HepG2 (cell line): ENCODE measurements around the gene IMP3. TPM values are rescaled to one million over a fixed set of nuclear protein-coding genes. Genes with fewer than 3 reads are reported as not detected.

Experiments used
- ATAC-seq: fragments of 200-7000 bp; cut with Tn5 transposase; 3 replicates; pipeline ENCODE4 v1.9.1; 2020; ENCODE audit warnings: mild to moderate bottlenecking, moderate library complexity
- BruUV-seq: library from RNA; stranded (reverse); fragments of 400-500 nt; replicated peaks from 2 replicates; lab custom pipeline; 2021; lab: Mats Ljungman, UMichigan
- CTCF ChIA-PET: fragments of 300-600 bp; formaldehyde crosslinking; extraction: SDS; loops from one replicate; lab custom pipeline; 2021; ENCODE audit warnings: low total read pairs, inconsistent platforms, low intra/inter-chr PET ratio; lab: Yijun Ruan, JAX
- POLR2A ChIA-PET: fragments of 350-600 bp; sonication (Branson Sonifier 250); formaldehyde crosslinking; loops from one replicate; lab custom pipeline; 2020; ENCODE audit warnings: antibody characterized with exemption, inconsistent platforms; lab: Yijun Ruan, JAX
- DNase-seq: peaks from one replicate; pipeline ENCODE4 v3.0.0-alpha.2; 2015; ENCODE audit warnings: low spot score
- FAIRE-seq: peaks from 3 replicates; lab custom pipeline; 2011; peaks lifted over from hg19 to GRCh38; lab: Jason Lieb, UNC
- H2AFZ ChIP-seq: one replicate; pipeline ENCODE4 v1.6.1; 2011; ENCODE audit warnings: low read length, inconsistent platforms
- H3K27ac ChIP-seq: fragments of 300-600 bp; 3 replicates; pipeline ENCODE4 v1.8.0; 2011; ENCODE audit warnings: mixed run types, mild to moderate bottlenecking, mixed read lengths, low read length, inconsistent platforms; ENCODE audit not compliant: insufficient read depth; ENCODE audit errors: extremely low read length
- H3K27me3 ChIP-seq, 2 experiments: fragments of 200-600 bp in 1 of 2; 2 replicates in 1 of 2; 3 replicates in 1 of 2; pipeline versions ENCODE4 v1.6.0 to v1.8.0; 2011; ENCODE audit warnings: low read length in 2 of 2, mild to moderate bottlenecking in 2 of 2, moderate library complexity in 2 of 2, inconsistent platforms in 1 of 2; ENCODE audit not compliant: insufficient read depth in 2 of 2, control insufficient read depth in 1 of 2
- H3K36me3 ChIP-seq, 2 experiments: fragments of 200-600 bp in 1 of 2; replicated peaks in 1 of 2; 2 replicates in 1 of 2; 3 replicates in 1 of 2; pipeline versions ENCODE4 v1.5.1 to v1.8.0; 2011; ENCODE audit warnings: low read length in 2 of 2, inconsistent platforms in 1 of 2; ENCODE audit not compliant: insufficient read depth in 2 of 2, control insufficient read depth in 1 of 2
- H3K4me1 ChIP-seq: 2 replicates; pipeline ENCODE4 v1.5.1; 2012; ENCODE audit warnings: low read length, inconsistent platforms; ENCODE audit not compliant: insufficient read depth
- H3K4me2 ChIP-seq: 2 replicates; pipeline ENCODE4 v1.6.0; 2011; ENCODE audit warnings: low read depth, low read length, inconsistent platforms
- H3K4me3 ChIP-seq, 3 experiments: fragments of 200-600 bp in 1 of 3; sonication (generic), shearing (Covaris generic) in 1 of 3; replicated peaks in 1 of 3; 2 replicates each; pipeline ENCODE4 v1.5.1; 2011 to 2016; ENCODE audit warnings: low read length in 3 of 3, inconsistent platforms in 2 of 3, low read depth in 2 of 3, mild to moderate bottlenecking in 2 of 3, control low read depth in 1 of 3, mixed read lengths in 1 of 3; ENCODE audit not compliant: insufficient read depth in 1 of 3
- H3K79me2 ChIP-seq: one replicate; pipeline ENCODE4 v1.6.1; 2011; ENCODE audit warnings: low read length, inconsistent platforms; ENCODE audit not compliant: insufficient read depth
- H3K9ac ChIP-seq: 2 replicates; pipeline ENCODE4 v1.6.0; 2011; ENCODE audit warnings: mild to moderate bottlenecking, low read depth, low read length, inconsistent platforms; ENCODE audit not compliant: insufficient read depth
- H3K9me3 ChIP-seq: 2 replicates; pipeline ENCODE4 v1.5.1; 2012; ENCODE audit warnings: mild to moderate bottlenecking, low read length
- H4K20me1 ChIP-seq: 2 replicates; pipeline ENCODE4 v1.6.0; 2011; ENCODE audit warnings: inconsistent platforms, mild to moderate bottlenecking, low read length, moderate library complexity; ENCODE audit not compliant: insufficient read depth
- BHLHE40 ChIP-seq: IDR thresholded peaks from 2 replicates; pipeline ENCODE4 v1.6.1; 2011; ENCODE audit warnings: low read length, improper control_type of control experiment
- HDAC1 ChIP-seq: sonication (generic); formaldehyde crosslinking; IDR thresholded peaks from 2 replicates; pipeline ENCODE4 v1.5.1; 2020; ENCODE audit warnings: mild to moderate bottlenecking, missing genetic modification reagents
- HDAC6 ChIP-seq: fragments of 200-600 bp; sonication (generic); IDR thresholded peaks from 2 replicates; pipeline ENCODE4 v1.7.0; 2017; ENCODE audit warnings: mild to moderate bottlenecking, antibody characterized with exemption, low read length, low read depth
- HNF4G ChIP-seq, 2 experiments: sonication (generic) in 1 of 2; formaldehyde crosslinking in 1 of 2; IDR thresholded peaks; 2 replicates each; pipeline versions ENCODE4 v1.4.0 to v1.6.1; 2011 to 2020; ENCODE audit warnings: borderline replicate concordance in 2 of 2, low read depth in 2 of 2, mild to moderate bottlenecking in 2 of 2, low read length in 1 of 2, missing genetic modification reagents in 1 of 2, moderate library complexity in 1 of 2
- MTA3 ChIP-seq: sonication (generic); formaldehyde crosslinking; IDR thresholded peaks from 2 replicates; pipeline ENCODE4 v1.4.0; 2020; ENCODE audit warnings: missing genetic modification reagents
- NR2F6 ChIP-seq, 2 experiments: IDR thresholded peaks; 2 replicates each; pipeline ENCODE4 v1.6.1; 2016; ENCODE audit warnings: antibody characterized with exemption in 1 of 2, mild to moderate bottlenecking in 1 of 2
- SMAD9 ChIP-seq: sonication (generic); formaldehyde crosslinking; IDR thresholded peaks from 2 replicates; pipeline ENCODE4 v1.5.1; 2020; ENCODE audit warnings: mild to moderate bottlenecking, missing genetic modification reagents
- SNAI1 ChIP-seq: sonication (generic); formaldehyde crosslinking; IDR thresholded peaks from 2 replicates; pipeline ENCODE4 v1.5.0; 2020; ENCODE audit warnings: mild to moderate bottlenecking, missing genetic modification reagents, borderline replicate concordance
- ZBTB21 ChIP-seq: sonication (generic); formaldehyde crosslinking; IDR thresholded peaks from 2 replicates; pipeline ENCODE4 v1.4.0; 2020; ENCODE audit warnings: missing genetic modification reagents
- ZMAT3 ChIP-seq: sonication (generic); formaldehyde crosslinking; conservative IDR thresholded peaks from 2 replicates; pipeline ENCODE4 v1.7.0; 2021; ENCODE audit warnings: missing genetic modification reagents
- ZNF850 ChIP-seq: sonication (generic); formaldehyde crosslinking; conservative IDR thresholded peaks from 2 replicates; pipeline ENCODE4 v1.9.0; 2021; ENCODE audit warnings: mild to moderate bottlenecking, missing genetic modification reagents
- WGBS: methylation state at CpG from one replicate; pipeline ENCODE4 v1.1.6; 2017; ENCODE audit warnings: low lambda C conversion rate; 5-methylcytosine and 5-hydroxymethylcytosine counted together
- in situ Hi-C: cut with HindIII; loops from 2 replicates; pipeline ENCODE4 v1.10.0; 2017; ENCODE audit warnings: low pct_unique_long_range_greater_than_20kb; ENCODE audit not compliant: extremely low pct_ligation_motif_present
- intact Hi-C: fragments of 100-400 bp; cut with micrococcal nuclease; formaldehyde crosslinking; loops from one replicate; pipeline ENCODE4 v1.10.0; 2022; ENCODE audit not compliant: unreplicated experiment
- polyA plus RNA-seq, 8 experiments: library from polyadenylated mRNA; depleted of rRNA in 3 of 8; stranded (reverse) in 7 of 8; unstranded in 1 of 8; fragments of >200 nt; fragmentation: Illumina TruSeq in 4 of 8; extraction: Trizol in 4 of 8; gene quantifications; 2 replicates each; pipeline versions ENCODE4 v1.2.1 to v1.2.3, GENCODE V29; 2011 to 2016; ENCODE audit warnings: low read depth in 4 of 8, missing spikeins in 1 of 8, mixed read lengths in 1 of 8; ENCODE audit not compliant: insufficient read depth in 1 of 8
- total RNA-seq, 5 experiments: library from RNA; depleted of rRNA; stranded (reverse); fragments of >200 nt; fragmentation: Illumina TruSeq; extraction: Trizol; gene quantifications; 2 replicates each; pipeline ENCODE4 v1.2.3, GENCODE V29; 2016; ENCODE audit warnings: low read depth in 1 of 5
- TF ChIP-seq, protein P1 (sequence below): IDR thresholded peaks from 2 replicates; pipeline ENCODE4 v1.6.1; 2012; ENCODE audit warnings: inconsistent platforms
- TF ChIP-seq, protein P2 (sequence below): sonication (generic); formaldehyde crosslinking; IDR thresholded peaks from one replicate; pipeline ENCODE4 v1.5.1; 2020; ENCODE audit warnings: mild to moderate bottlenecking, missing genetic modification reagents; ENCODE audit errors: not compliant biosample characterization
- TF ChIP-seq, protein P3 (sequence below): sonication (generic); formaldehyde crosslinking; IDR thresholded peaks from 2 replicates; pipeline ENCODE4 v1.8.1; 2023; ENCODE audit warnings: missing genetic modification reagents, inconsistent platforms, borderline replicate concordance

The IMP3 gene
- total and polyA plus RNA-seq, 2 of the 13 experiments (the other 11 are each of a cell fraction or from before 2014, with no cell fraction given): 38.3 to 143 TPM

DNA sequence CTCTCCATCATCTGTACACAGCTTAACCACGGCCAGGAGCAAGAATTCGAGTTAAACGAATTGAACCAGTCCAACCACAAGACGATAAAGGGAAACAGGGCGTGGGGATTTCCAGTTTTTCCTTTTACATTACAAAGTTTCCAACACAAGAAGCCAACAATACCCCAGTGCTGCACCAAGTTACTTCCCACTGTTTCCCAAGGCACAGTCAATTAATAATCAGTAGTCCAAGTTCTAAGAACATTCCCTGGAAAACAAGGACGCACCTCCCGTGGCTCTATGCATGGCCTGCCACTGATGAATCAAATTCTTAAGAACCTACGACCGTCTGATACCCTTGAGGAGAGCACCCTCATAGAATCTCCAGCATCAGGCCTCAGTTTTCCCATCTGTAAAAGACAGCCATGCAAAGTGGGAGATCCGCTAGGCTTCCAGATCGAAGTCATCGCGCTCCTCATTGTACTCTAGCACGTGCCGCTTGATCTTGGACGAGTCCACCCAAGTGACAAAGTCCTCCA, 774 bp downstream of the IMP3 start:
- ChIA-PET POLR2A (interaction anchor here (0.9 to 6.9 kb wide), 23 partner anchors 8 to 310 kb away, joined by 3 to 47 read pairs (median 8); partner anchors contain the start of genes COMMD4, MAN2C1, SIN3A and SNUPN), CTCF (interaction anchor here (1.6 kb wide), 1 partner anchor 44 kb away, joined by 11 read pairs; no protein-coding TSS in a partner anchor)
- WGBS: 1% methylated on average over 13 of the region's 16 CpGs
- Histone ChIP-seq H3K9me3 (no peaks in the 10 kb centered on the region), H3K4me1 (peaks cover 32% of the 10 kb centered on the region), H3K27ac (peak overlapping the region; percentile 94), H3K4me3 (peak overlapping the region; percentile 77 to 94 (median 87)), H3K9ac (peak overlapping the region; percentile 93), H3K4me2 (peak overlapping the region; percentile 90), H3K27me3 (peaks cover 0 to under 1% of the 10 kb centered on the region in 2 experiments; a peak in 1 of 5 replicates), H2AFZ (no peak overlapping the region), H3K79me2 (peaks cover 29% of the 10 kb centered on the region), H4K20me1 (no peaks in the 10 kb centered on the region; the same call in 1 of the 2 replicates), H3K36me3 (0 out of 5 replicates have a peak, but pooled peaks cover 0 to 3% of the 10 kb centered on the region in 2 experiments)
- in situ Hi-C loops (no loop called here), intact Hi-C loops (no loop called here)
- ATAC-seq: no peak
- no peak for DNase-seq
- no peak for FAIRE-seq
- BruUV-seq: TSS peak; percentile 70
- 0 out of 2 replicates have a peak, but pooled peaks have one; percentile 26 for TF ChIP-seq SMAD9
- TF ChIP-seq ZMAT3 (CRISPR knock-in tag): no peak
- TF ChIP-seq NR2F6 (IDR thresholded peaks at IDR 0.05): no peak
- TF ChIP-seq NR2F6 (CRISPR knock-in tag; IDR thresholded peaks at IDR 0.05): 0 out of 2 replicates have a peak, but pooled peaks have one; percentile 3
- TF ChIP-seq, protein P1, sequence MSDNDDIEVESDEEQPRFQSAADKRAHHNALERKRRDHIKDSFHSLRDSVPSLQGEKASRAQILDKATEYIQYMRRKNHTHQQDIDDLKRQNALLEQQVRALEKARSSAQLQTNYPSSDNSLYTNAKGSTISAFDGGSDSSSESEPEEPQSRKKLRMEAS: peak; percentile 83; the same call in 1 of the 2 replicates
- 0 out of 2 replicates have a peak, but pooled peaks have one; percentile 46 for TF ChIP-seq ZNF850 (CRISPR knock-in tag)
- peak; percentile 29; the same call in 1 of the 2 replicates for TF ChIP-seq ZBTB21 (CRISPR knock-in tag)
- TF ChIP-seq HDAC1 (CRISPR knock-in tag): no peak
- TF ChIP-seq HNF4G (IDR thresholded peaks at IDR 0.05; ENCODE audit: borderline replicate concordance, low read depth, low read length): peak; percentile 26; the same call in 1 of the 2 replicates
- TF ChIP-seq HNF4G (CRISPR knock-in tag; IDR thresholded peaks at IDR 0.05; ENCODE audit: borderline replicate concordance, low read depth): no peak
- TF ChIP-seq MTA3: no peak
- no peak for TF ChIP-seq SNAI1
- peak; percentile 94 for TF ChIP-seq BHLHE40
- TF ChIP-seq, protein P2, sequence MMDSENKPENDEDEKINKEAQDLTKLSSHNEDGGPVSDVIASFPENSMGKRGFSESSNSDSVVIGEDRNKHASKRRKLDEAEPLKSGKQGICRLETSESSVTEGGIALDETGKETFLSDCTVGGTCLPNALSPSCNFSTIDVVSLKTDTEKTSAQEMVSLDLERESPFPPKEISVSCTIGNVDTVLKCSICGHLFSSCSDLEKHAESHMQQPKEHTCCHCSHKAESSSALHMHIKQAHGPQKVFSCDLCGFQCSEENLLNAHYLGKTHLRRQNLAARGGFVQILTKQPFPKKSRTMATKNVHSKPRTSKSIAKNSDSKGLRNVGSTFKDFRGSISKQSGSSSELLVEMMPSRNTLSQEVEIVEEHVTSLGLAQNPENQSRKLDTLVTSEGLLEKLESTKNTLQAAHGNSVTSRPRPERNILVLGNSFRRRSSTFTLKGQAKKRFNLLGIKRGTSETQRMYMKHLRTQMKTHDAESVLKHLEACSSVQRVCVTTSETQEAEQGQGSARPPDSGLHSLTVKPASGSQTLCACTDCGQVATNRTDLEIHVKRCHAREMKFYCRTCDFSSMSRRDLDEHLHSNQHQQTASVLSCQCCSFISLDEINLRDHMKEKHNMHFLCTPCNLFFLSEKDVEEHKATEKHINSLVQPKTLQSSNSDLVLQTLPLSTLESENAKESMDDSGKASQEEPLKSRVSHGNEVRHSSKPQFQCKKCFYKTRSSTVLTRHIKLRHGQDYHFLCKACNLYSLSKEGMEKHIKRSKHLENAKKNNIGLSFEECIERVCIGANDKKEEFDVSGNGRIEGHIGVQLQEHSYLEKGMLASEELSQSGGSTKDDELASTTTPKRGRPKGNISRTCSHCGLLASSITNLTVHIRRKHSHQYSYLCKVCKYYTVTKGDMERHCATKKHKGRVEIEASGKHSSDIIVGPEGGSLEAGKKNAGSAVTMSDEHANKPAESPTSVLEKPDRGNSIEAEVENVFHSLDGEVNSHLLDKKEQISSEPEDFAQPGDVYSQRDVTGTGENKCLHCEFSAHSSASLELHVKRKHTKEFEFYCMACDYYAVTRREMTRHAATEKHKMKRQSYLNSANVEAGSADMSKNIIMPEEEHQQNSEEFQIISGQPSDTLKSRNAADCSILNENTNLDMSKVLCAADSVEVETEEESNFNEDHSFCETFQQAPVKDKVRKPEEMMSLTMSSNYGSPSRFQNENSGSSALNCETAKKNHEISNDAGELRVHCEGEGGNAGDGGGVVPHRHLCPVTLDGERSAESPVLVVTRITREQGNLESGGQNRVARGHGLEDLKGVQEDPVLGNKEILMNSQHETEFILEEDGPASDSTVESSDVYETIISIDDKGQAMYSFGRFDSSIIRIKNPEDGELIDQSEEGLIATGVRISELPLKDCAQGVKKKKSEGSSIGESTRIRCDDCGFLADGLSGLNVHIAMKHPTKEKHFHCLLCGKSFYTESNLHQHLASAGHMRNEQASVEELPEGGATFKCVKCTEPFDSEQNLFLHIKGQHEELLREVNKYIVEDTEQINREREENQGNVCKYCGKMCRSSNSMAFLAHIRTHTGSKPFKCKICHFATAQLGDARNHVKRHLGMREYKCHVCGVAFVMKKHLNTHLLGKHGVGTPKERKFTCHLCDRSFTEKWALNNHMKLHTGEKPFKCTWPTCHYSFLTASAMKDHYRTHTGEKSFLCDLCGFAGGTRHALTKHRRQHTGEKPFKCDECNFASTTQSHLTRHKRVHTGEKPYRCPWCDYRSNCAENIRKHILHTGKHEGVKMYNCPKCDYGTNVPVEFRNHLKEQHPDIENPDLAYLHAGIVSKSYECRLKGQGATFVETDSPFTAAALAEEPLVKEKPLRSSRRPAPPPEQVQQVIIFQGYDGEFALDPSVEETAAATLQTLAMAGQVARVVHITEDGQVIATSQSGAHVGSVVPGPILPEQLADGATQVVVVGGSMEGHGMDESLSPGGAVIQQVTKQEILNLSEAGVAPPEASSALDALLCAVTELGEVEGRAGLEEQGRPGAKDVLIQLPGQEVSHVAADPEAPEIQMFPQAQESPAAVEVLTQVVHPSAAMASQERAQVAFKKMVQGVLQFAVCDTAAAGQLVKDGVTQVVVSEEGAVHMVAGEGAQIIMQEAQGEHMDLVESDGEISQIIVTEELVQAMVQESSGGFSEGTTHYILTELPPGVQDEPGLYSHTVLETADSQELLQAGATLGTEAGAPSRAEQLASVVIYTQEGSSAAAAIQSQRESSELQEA (CRISPR knock-in tag): no peak
- TF ChIP-seq, protein P3, sequence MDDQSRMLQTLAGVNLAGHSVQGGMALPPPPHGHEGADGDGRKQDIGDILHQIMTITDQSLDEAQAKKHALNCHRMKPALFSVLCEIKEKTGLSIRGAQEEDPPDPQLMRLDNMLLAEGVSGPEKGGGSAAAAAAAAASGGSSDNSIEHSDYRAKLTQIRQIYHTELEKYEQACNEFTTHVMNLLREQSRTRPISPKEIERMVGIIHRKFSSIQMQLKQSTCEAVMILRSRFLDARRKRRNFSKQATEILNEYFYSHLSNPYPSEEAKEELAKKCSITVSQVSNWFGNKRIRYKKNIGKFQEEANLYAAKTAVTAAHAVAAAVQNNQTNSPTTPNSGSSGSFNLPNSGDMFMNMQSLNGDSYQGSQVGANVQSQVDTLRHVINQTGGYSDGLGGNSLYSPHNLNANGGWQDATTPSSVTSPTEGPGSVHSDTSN: no peak
- TF ChIP-seq HDAC6: no peak
